Activated naive CD8-positive, alpha-beta T cell treated with anti-CD3 and anti-CD28 coated beads, Interleukin-2, amount 10 ng/mL, durations not matched to agents 7 days and 5 days (primary cell): ENCODE data around the gene RAB35. TPM values are rescaled to one million over a fixed set of nuclear protein-coding genes. Genes with fewer than 3 reads are reported as not detected.

ENCODE experiments used
- ATAC-seq: fragments of 150-1000 bp; cut with Tn5 transposase; one replicate; pipeline ENCODE4 v1.10.0; 2021; ENCODE audit warnings: low read depth, moderate library complexity
- POLR2A ChIA-PET: fragments of 350-600 bp; sonication (Branson Sonifier 250); formaldehyde crosslinking; loops from one replicate; lab custom pipeline; 2021; ENCODE audit warnings: antibody characterized with exemption; lab: Charles Lee
- DNase-seq: peaks from one replicate; pipeline ENCODE4 v3.0.0; 2021
- H3K27ac Mint-ChIP-seq: one replicate; pipeline ENCODE4 v1.8.0; 2022; ENCODE audit warnings: mild to moderate bottlenecking, mixed read lengths
- H3K27me3 Mint-ChIP-seq: one replicate; pipeline ENCODE4 v1.8.0; 2022; ENCODE audit warnings: mild to moderate bottlenecking, moderate library complexity, mixed read lengths
- H3K36me3 Mint-ChIP-seq: one replicate; pipeline ENCODE4 v1.8.0; 2021; ENCODE audit warnings: mild to moderate bottlenecking, mixed read lengths
- H3K4me1 Mint-ChIP-seq: one replicate; pipeline ENCODE4 v1.8.0; 2021; ENCODE audit warnings: mixed read lengths
- H3K4me3 Mint-ChIP-seq: one replicate; pipeline ENCODE4 v1.8.0; 2022; ENCODE audit warnings: mild to moderate bottlenecking, moderate library complexity, mixed read lengths
- H3K9me3 Mint-ChIP-seq: one replicate; pipeline ENCODE4 v1.8.0; 2021; ENCODE audit warnings: mixed read lengths
- total RNA-seq, 2 experiments: library from RNA; stranded (reverse); gene quantifications; one replicate each; pipeline ENCODE4 v1.2.3, GENCODE V29; 2021

The RAB35 gene
- total RNA-seq, 2 experiments from 2014 or later = 57.1 to 60.2 TPM

DNA sequence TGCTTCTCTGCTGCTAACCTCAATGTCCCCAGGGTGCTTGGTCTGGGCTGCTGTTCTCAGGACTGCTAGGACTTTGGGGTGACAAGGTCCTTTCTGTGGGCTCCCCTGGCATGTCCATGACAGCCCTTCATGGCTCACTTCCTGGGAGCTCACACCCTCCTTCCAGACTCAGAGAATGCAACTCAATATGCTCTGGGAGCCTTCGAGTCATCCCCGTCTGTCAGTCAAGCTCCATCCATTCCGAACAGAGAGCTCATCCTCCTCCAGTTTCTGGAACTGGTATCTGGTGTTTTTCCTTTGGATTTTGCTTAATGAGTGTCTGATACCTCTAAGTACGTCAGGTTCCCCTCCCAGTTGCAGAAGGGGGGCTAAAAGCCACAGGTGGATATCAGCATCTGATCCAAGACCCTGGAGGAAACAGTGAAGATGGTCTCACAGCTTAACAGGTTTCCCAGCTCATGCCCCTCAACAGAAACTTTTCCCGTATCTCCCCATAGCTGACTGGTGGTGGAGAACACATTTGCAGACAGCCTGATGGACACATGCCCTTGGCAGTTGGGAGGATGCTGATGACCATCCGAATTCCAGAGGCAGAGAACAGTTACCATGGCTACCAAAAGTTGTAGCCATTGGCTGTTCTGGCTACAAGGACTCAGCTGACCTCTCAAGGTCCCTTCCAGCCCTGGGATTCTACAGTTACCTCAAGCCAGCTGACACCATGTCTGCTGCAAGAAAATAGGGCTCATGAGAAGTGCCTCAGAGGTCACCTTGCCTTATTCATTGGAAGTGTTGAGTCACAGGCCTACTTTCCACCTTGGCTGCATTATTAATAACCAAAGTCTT is 9.5 kb upstream of the RAB35 start:
- Mint-ChIP-seq H3K9me3 (no peaks in the 10 kb centered on the region), H3K4me1 (peaks cover 24% of the 10 kb centered on the region), H3K4me3 (no peak overlapping the region), H3K27me3 (no peaks in the 10 kb centered on the region), H3K27ac (no peak overlapping the region), H3K36me3 (peaks cover 15% of the 10 kb centered on the region)
- ATAC-seq = no peak
- POLR2A ChIA-PET = interaction anchor here (0.7 to 2.3 kb wide), 5 partner anchors 9 to 166 kb away, joined by 3 to 8 read pairs (median 3); partner anchors contain the start of genes RNU4-2 and RPLP0
- no peak for DNase-seq

DNA sequence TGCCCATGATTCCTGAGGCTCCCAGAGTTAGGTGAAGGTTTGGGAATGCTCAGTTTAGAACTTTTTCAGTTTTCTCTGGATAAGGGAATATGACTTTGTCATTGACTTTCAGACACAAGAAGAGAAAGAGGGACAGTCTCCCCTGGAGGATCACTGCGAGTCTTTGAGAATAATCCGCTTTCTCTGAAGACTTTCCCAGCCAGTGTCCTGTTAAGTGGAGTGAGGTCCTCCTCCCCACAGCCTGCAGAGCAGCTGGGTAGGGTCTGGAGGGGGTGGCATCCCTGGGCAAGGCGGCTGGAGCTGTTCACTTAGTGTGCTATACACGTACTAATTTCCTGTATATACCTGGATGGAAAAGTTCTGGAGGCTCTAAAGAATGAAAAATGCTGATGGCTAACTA is 8.5 kb upstream of the RAB35 start:
- no peak for DNase-seq
- no peak for ATAC-seq
- Mint-ChIP-seq H3K36me3 (peaks cover 15% of the 10 kb centered on the region), H3K27me3 (no peaks in the 10 kb centered on the region), H3K4me3 (no peak overlapping the region), H3K27ac (no peak overlapping the region), H3K9me3 (no peaks in the 10 kb centered on the region), H3K4me1 (peaks cover 32% of the 10 kb centered on the region)
- POLR2A ChIA-PET = interaction anchor here (0.7 to 2.3 kb wide), 2 partner anchors 21 to 76 kb away, joined by 3 to 8 read pairs; partner anchors contain the start of gene RPLP0

DNA sequence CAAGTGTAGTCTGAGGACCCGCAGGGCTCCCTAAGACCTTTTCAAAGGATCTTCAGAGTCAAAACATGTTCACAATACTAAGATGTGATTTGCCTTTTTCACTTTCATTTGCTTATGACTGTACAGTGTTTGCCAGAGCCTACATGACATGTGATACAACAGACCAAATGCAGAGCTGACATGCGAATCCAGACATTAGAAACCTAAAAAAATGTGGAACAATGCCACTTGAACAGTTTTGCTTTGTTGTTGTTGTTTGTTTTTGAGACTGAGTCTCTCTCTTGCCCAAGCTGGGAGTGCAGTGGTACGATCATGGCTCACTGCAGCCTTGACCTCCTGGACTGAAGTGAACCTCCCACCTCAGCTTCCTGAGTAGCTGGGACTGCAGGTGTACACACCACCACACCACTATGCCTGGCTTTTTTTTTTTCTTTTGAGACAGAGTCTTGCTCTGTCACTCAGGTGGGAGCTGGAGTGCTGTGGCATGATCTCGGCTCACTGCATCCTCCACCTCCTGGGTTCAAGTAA is 5.3 kb upstream of the RAB35 start:
- DNase-seq (no peak), ATAC-seq (peak; percentile 18)
- H3K27ac Mint-ChIP-seq = peak overlapping the region; percentile 71
- POLR2A ChIA-PET = interaction anchor here (0.7 to 4.0 kb wide), 6 partner anchors 11 to 169 kb away, joined by 3 to 16 read pairs (median 8); partner anchors contain the start of genes RNU4-2 and RPLP0
- peaks cover 49% of the 10 kb centered on the region for H3K4me1 Mint-ChIP-seq
- H3K36me3 Mint-ChIP-seq = peaks cover 6% of the 10 kb centered on the region
- no peaks in the 10 kb centered on the region for H3K27me3 Mint-ChIP-seq
- no peaks in the 10 kb centered on the region for H3K9me3 Mint-ChIP-seq
- peak overlapping the region; percentile 38 for H3K4me3 Mint-ChIP-seq

DNA sequence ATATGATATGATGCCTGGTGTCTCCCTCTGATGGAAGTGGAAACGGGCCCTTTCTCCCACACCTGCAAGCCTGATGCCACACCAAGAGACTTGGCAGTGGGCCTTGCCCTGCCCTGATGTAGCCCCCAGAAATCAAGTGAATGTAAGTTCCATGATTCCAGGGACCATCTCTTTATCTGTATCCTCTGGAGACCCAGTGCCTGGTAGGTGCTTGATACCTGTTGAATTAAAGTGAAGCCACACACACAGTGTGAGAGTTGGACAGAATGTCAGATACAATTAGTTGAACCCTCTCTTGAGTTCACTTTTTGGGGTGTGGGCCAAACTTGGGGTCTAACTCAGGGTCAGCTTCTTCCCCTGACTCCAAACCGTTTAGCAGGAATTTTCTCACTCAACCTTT is 4.8 kb upstream of the RAB35 start:
- no peak for ATAC-seq
- Mint-ChIP-seq H3K27me3 (no peaks in the 10 kb centered on the region), H3K27ac (peak overlapping the region; percentile 71), H3K4me1 (peaks cover 49% of the 10 kb centered on the region), H3K9me3 (no peaks in the 10 kb centered on the region), H3K4me3 (peak overlapping the region; percentile 42), H3K36me3 (peaks cover 1% of the 10 kb centered on the region)
- no peak for DNase-seq
- POLR2A ChIA-PET = interaction anchor here (0.9 to 4.0 kb wide), 4 partner anchors 9 to 170 kb away, joined by 3 to 16 read pairs (median 4); partner anchors contain the start of gene RNU4-2

DNA sequence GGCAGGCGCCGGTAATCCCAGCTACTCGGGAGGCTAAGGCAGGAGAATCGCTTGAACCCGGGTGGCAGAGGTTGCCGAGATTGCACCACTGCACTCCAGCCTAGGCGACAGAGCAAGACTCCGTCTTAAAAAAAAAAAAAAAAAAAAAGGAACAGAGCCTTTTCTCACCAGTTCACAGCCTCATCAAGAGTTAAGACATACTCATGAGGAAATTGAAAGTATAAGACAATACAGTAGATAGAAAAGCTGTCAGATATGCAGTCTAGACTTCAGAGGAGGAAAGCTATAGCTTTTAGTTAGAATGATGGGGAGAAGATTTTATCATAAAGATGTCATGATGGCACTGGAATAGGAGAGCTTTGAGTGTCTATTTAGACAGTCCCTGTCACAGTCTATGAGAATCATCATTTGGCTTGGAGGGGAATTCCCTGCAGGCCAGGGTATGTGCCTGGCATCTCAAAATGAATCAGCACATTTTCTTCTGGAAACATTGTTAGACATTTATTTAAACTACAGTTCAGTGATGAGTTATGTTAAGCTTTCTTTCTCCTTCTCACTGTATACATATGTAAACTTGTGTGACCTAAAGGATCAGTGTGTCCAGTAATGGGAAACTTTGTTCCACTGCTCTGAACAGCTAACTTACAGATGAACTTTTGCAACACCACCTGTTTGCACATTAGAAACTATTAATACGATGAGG is 2.9 kb upstream of the RAB35 start:
- POLR2A ChIA-PET = interaction anchor here (0.7 to 1.8 kb wide), 4 partner anchors 9 to 172 kb away, joined by 3 to 13 read pairs (median 10); partner anchors contain the start of genes RNU4-2 and RPLP0
- H3K27ac Mint-ChIP-seq = no peak overlapping the region
- no peak overlapping the region for H3K4me3 Mint-ChIP-seq
- ATAC-seq (no peak), DNase-seq (no peak)
- no peaks in the 10 kb centered on the region for H3K9me3 Mint-ChIP-seq
- peaks cover 12% of the 10 kb centered on the region for H3K36me3 Mint-ChIP-seq
- no peaks in the 10 kb centered on the region for H3K27me3 Mint-ChIP-seq
- H3K4me1 Mint-ChIP-seq = peaks cover 64% of the 10 kb centered on the region

DNA sequence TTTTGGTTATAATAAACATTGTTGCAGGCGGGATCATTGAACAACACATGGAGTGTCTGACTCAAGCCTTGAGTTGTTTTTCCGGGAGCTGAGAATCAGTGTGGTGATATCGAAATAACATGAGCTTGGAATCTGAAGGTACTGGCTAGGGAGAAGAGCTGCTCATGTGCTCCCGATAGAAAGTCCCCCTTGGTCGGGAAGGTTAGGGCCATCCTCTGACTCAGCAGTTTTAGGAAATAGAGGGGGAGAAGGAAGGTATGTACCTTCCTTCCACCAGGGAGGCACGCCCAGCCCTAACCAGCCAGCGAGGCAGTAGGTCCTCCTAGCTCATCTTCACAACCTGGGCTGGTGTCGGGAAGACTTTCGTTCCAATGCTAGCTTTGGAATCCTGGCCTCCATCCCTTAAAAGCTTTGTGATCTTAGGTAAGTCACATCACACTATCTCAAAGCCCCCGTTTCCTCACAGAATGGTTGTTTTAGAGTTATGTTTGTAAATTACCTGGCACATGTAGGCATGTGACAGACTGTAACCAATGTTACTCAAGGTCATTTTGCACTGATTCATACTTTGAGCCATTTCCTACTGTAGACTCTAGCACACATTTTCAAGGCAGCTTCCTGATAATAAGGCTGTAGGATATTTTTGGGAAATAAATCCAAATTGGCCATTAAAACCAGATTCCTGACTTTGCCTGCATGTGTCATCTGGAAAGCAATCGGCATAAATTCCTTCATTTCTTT is 1.9 kb upstream of the RAB35 start:
- Mint-ChIP-seq H3K27me3 (no peaks in the 10 kb centered on the region), H3K4me1 (peaks cover 58% of the 10 kb centered on the region), H3K36me3 (peaks cover 16% of the 10 kb centered on the region), H3K4me3 (peak overlapping the region; percentile 96), H3K27ac (peak overlapping the region; percentile 17), H3K9me3 (no peaks in the 10 kb centered on the region)
- DNase-seq = no peak
- POLR2A ChIA-PET = interaction anchor here (0.6 to 3.6 kb wide), 5 partner anchors 31 to 174 kb away, joined by 3 to 41 read pairs (median 19); partner anchors contain the start of genes BICDL1, RNU4-1, RNU4-2 and RPLP0
- ATAC-seq = no peak

DNA sequence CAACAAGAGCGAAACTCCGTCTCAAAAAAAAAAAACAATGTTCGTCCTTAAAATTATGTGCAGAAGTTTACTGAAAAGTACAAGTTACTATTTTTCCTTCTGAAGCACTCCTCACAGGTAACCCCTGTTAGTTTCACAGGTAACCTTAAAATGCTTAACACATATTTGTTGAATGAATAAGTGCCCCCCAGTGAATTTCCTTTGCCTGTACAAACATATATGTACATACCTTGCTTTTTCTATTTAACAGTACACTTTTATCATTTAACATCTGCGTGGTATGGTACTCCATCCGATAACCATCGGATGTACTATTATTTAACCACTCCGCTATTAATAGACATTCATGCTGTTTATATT is 1.4 kb upstream of the RAB35 start:
- DNase-seq = no peak
- Mint-ChIP-seq H3K36me3 (peaks cover 21% of the 10 kb centered on the region), H3K4me1 (peaks cover 58% of the 10 kb centered on the region), H3K27ac (peak overlapping the region; percentile 89), H3K9me3 (no peaks in the 10 kb centered on the region), H3K27me3 (no peaks in the 10 kb centered on the region), H3K4me3 (peak overlapping the region; percentile 96)
- POLR2A ChIA-PET = interaction anchor here (0.6 to 3.7 kb wide), 12 partner anchors 15 to 174 kb away, joined by 3 to 41 read pairs (median 10); partner anchors contain the start of genes BICDL1, RNU4-1, RNU4-2 and RPLP0
- no peak for ATAC-seq

DNA sequence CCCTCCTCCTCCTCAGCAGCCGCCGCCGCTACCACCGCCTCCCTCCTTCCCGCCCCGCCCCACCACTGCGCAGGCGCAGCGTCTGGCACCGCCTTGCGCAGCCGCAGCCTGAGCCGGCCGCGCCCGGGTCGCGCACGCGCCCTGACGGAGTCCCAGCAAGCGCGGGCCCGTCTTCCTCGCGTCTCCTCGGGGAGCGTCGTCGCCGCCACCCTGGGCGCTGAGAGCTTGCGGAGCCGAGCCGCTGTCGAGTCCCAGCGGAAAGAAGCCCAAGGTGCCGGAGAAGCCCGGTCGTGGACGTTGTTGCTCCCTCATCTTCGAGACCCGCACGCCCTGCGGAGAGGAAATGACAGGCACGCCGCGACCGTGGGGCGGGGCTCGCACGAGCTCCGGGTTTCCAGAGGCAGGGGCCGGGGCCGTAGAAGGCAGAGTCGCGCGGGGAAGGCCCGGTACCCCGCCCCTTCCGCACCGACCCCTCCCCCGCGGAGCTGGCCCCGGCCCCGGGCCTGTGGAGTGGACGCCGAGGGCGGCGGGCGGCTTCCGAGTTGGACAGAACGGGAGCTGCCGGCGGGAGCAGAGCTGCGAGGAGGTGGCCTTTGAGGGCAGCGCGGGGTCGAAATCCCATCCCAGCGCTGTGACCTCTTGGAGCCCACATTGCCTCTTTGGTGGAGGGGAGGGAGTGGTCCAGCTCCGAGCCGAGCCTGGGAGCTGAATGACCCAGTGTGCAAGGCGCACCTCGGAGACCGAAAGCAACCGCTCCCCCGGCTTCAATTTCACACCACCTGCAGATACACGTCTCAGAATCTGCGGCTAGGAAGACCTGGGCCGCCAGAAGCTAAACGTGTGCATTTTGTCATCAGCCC is 469 bp upstream of the RAB35 start:
- Mint-ChIP-seq H3K27ac (peak overlapping the region; percentile 89), H3K36me3 (peaks cover 29% of the 10 kb centered on the region), H3K27me3 (no peaks in the 10 kb centered on the region)

DNA sequence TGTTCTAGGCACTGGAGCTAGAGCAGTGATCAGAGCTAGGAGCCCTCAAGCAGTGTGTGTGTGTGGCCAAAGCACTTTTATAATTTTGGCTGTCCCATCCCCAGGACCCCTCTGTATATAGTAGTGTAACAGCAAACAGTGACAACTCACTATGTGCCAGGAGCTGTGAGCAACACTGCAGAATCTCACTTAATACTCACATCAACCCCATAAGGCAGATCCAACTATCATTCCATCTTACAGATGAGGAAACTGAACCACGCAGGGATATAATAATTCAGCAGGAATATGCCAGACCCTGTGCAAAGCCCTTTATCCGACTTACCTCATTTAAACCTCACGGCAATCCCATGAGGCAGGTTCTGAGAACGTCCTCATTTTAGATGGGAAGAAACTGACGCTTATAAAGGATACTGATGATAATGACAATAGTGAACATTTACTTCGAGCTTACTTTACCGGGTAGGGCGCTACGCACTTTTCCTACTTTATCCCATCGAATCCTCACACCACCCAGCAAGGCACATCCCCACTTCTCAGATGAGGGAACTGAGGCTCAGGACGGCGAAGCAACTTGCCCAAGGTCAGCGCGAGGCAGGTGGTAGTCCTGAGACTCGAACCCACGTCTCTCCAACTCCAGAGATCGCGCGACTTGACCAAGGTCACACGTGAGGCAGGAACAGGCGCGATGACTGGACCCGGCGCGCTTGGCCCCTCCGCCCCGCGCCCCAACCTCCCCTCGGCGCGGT is 687 bp downstream of the RAB35 start:
- no peak for DNase-seq
- H3K9me3 Mint-ChIP-seq = no peaks in the 10 kb centered on the region
- POLR2A ChIA-PET = interaction anchor here (1.0 to 3.7 kb wide), 13 partner anchors 13 to 176 kb away, joined by 3 to 41 read pairs (median 10); partner anchors contain the start of genes BICDL1, GCN1, RNU4-1 and RNU4-2
- peaks cover 32% of the 10 kb centered on the region for H3K36me3 Mint-ChIP-seq
- peak overlapping the region; percentile 96 for H3K4me3 Mint-ChIP-seq
- ATAC-seq = no peak
- no peaks in the 10 kb centered on the region for H3K27me3 Mint-ChIP-seq
- H3K27ac Mint-ChIP-seq = peak overlapping the region; percentile 88
- H3K4me1 Mint-ChIP-seq = peaks cover 58% of the 10 kb centered on the region

More for the DNA sequence above, 469 bp upstream of the RAB35 start:
- Mint-ChIP-seq H3K9me3 (no peaks in the 10 kb centered on the region), H3K4me1 (peaks cover 61% of the 10 kb centered on the region), H3K4me3 (peak overlapping the region; percentile 96)
- POLR2A ChIA-PET = interaction anchor here (0.7 to 3.7 kb wide), 17 partner anchors 9 to 448 kb away, joined by 3 to 41 read pairs (median 5); partner anchors contain the start of genes BICDL1, GCN1, RNU4-1 and RNU4-2
- peak; percentile 86 for ATAC-seq
- peak; percentile 100 for DNase-seq

DNA sequence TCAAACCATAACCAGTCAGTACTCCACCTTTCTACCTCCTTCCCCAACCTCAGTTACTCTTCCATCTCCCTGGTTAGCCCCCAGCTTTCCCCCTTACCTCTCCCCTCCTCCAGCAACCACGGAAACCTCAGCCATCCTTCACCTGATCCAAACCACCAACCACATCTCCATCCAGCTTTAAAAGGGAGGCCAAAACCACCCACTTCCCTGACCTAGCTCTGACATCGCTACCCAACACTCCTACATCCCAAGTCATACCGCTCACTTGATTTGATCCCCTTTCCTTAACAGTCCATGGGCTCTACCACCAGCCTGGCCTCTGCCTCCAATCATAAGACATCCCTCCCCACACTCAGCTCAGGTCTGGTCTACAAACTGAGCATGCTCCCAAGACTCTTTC is 1.5 kb downstream of the RAB35 start:
- ATAC-seq (no peak), DNase-seq (no peak)
- Mint-ChIP-seq H3K4me1 (peaks cover 60% of the 10 kb centered on the region), H3K4me3 (peak overlapping the region; percentile 96), H3K27ac (no peak overlapping the region), H3K36me3 (peaks cover 34% of the 10 kb centered on the region), H3K27me3 (no peaks in the 10 kb centered on the region), H3K9me3 (no peaks in the 10 kb centered on the region)
- POLR2A ChIA-PET = interaction anchor here (0.6 to 3.7 kb wide), 10 partner anchors 10 to 716 kb away, joined by 3 to 22 read pairs (median 5); partner anchors contain the start of genes RNU4-1, RNU4-2 and RPLP0
